ENCODE measurements around the gene SCYGR2. TPM values are rescaled to one million over a fixed set of nuclear protein-coding genes. Genes with fewer than 3 reads are reported as not detected.

The SCYGR2 gene
- polyA plus RNA-seq, 4 donors: not detected

DNA sequence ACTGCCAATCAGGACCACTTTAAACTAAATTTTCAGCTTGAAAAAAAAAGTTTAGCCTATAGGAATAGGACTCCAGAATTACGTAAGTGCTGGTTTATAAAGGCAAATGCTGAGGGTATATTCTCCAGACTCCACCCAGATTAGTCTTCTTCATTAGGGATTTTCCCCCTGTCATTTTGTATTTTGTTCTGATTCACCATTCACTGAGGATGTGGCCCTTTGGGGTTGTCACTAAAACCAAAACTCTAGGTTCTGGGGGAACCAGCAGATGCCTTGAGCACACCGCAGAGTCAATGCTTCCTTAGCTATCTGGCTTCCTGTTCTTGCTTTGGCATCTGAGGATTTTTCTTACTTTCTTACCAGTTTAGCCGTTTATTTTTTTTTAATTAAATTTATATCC is 29.1 kb downstream of the SCYGR2 start:
- Histone ChIP-seq H3K36me3 (ENCODE audit: control insufficient read depth in 3 of 3, insufficient read depth in 2 of 3, low read depth in 1 of 3, low read length in 3 of 3) (no peaks in the 10 kb centered on the region), H3K27me3 (ENCODE audit: control insufficient read depth in 3 of 3, insufficient read depth in 3 of 3, low read length in 3 of 3) (no peaks in the 10 kb centered on the region), H3K4me1 (ENCODE audit: control insufficient read depth in 3 of 3, insufficient read depth in 2 of 3, low read depth in 1 of 3, low read length in 2 of 3) (peaks cover 0 to 4% (median 0%) of the 10 kb centered on the region in 3 donors), H3K4me3 (ENCODE audit: low read depth in 1 of 3, low read length in 3 of 3) (no peak overlapping the region), H3K27ac (ENCODE audit: low read depth in 1 of 3, low read length in 2 of 3) (no peak overlapping the region), H3K9me3 (ENCODE audit: control insufficient read depth in 2 of 2, insufficient read depth in 1 of 2, low read depth in 1 of 2, low read length in 1 of 2) (peaks cover 0 to 2% of the 10 kb centered on the region in 2 donors)
- no peak for DNase-seq
- 64 to 83% (median 71%) methylated on average over 3 of the region's 3 CpGs for WGBS, 3 donors
- FAIRE-seq: no peak

DNA sequence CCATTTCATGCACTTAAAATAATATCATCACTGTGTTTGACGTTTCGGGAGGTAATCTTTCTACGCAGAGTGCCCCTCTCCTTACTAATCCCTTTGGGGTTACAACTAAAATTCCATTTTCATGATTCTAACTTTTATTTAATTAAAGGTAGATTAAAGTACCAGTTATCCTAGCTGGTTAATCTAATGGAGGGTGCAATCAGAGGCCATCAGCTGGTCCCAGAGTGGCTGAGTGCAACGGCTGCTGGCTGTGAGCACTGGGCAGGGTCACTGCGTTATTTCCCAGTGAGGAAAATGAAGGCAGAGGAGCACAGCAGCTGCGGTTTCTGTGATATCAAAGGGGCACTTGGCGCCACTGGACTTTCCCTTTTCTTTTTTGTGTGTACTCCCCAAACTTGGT is 30.7 kb downstream of the SCYGR2 start:
- Histone ChIP-seq H3K4me1 (ENCODE audit: control insufficient read depth in 3 of 3, insufficient read depth in 2 of 3, low read depth in 1 of 3, low read length in 2 of 3) (no peaks in the 10 kb centered on the region), H3K27ac (ENCODE audit: low read depth in 1 of 3, low read length in 2 of 3) (no peak overlapping the region), H3K36me3 (ENCODE audit: control insufficient read depth in 3 of 3, insufficient read depth in 2 of 3, low read depth in 1 of 3, low read length in 3 of 3) (no peaks in the 10 kb centered on the region), H3K4me3 (ENCODE audit: low read depth in 1 of 3, low read length in 3 of 3) (no peak overlapping the region), H3K9me3 (ENCODE audit: control insufficient read depth in 2 of 2, insufficient read depth in 1 of 2, low read depth in 1 of 2, low read length in 1 of 2) (no peaks in the 10 kb centered on the region), H3K27me3 (ENCODE audit: control insufficient read depth in 3 of 3, insufficient read depth in 3 of 3, low read length in 3 of 3) (no peaks in the 10 kb centered on the region)
- FAIRE-seq: no peak
- DNase-seq: no peak
- WGBS, 3 donors: 57 to 73% (median 71%) methylated on average over 7 of the region's 7 CpGs

DNA sequence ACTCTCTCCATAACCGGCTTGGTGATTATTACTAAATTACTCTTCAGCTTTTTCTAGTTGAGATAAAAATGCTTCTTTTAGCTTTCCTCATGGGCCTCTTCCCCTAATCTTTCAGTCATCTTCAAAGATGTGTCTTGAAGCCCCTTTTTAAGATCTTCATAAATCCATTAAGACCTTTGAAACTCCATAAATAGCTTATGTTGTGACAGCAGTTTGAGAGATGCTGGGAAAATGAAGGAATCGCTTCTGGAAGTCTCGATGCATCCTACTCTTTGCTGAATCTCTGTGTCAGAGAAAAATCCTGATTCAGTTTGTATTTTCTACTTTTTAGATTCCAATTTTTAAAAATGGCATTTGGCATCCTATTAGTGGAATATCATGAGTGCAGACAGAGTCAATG is 31.6 kb downstream of the SCYGR2 start:
- H3K27me3 ChIP-seq (ENCODE audit: control insufficient read depth in 3 of 3, insufficient read depth in 3 of 3, low read length in 3 of 3): no peaks in the 10 kb centered on the region
- no peak overlapping the region for H3K4me3 ChIP-seq (ENCODE audit: low read depth in 1 of 3, low read length in 3 of 3)
- FAIRE-seq: no peak
- H3K9me3 ChIP-seq (ENCODE audit: control insufficient read depth in 2 of 2, insufficient read depth in 1 of 2, low read depth in 1 of 2, low read length in 1 of 2): no peaks in the 10 kb centered on the region
- no peaks in the 10 kb centered on the region for H3K36me3 ChIP-seq (ENCODE audit: control insufficient read depth in 3 of 3, insufficient read depth in 2 of 3, low read depth in 1 of 3, low read length in 3 of 3)
- no peaks in the 10 kb centered on the region for H3K4me1 ChIP-seq (ENCODE audit: control insufficient read depth in 3 of 3, insufficient read depth in 2 of 3, low read depth in 1 of 3, low read length in 2 of 3)
- no peak for DNase-seq
- WGBS, 3 donors: 86% methylated on average over 3 of the region's 3 CpGs
- no peak overlapping the region for H3K27ac ChIP-seq (ENCODE audit: low read depth in 1 of 3, low read length in 2 of 3)

DNA sequence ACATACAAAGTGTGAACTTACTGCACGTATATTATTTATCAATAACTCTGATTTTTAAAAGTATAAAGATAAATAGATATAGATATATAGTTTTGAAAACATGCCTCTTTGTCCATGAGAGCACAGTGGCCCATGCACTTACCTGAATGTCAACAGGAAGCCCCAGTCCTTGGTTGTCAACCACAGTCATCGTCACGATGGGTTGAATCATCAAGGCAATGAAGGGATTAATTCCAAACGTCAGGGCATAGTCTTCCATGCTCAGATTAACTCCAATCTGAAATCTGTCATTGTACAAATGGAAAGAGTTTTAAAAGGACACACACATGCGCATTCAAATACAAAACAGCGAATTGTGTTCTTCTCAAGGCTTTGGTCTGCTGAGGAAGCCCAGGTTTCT is 34.1 kb downstream of the SCYGR2 start:
- Histone ChIP-seq H3K27ac (ENCODE audit: low read depth in 1 of 3, low read length in 2 of 3) (no peak overlapping the region), H3K36me3 (ENCODE audit: control insufficient read depth in 3 of 3, insufficient read depth in 2 of 3, low read depth in 1 of 3, low read length in 3 of 3) (no peaks in the 10 kb centered on the region), H3K4me1 (ENCODE audit: control insufficient read depth in 3 of 3, insufficient read depth in 2 of 3, low read depth in 1 of 3, low read length in 2 of 3) (no peaks in the 10 kb centered on the region), H3K27me3 (ENCODE audit: control insufficient read depth in 3 of 3, insufficient read depth in 3 of 3, low read length in 3 of 3) (no peaks in the 10 kb centered on the region), H3K9me3 (ENCODE audit: control insufficient read depth in 2 of 2, insufficient read depth in 1 of 2, low read depth in 1 of 2, low read length in 1 of 2) (no peaks in the 10 kb centered on the region), H3K4me3 (ENCODE audit: low read depth in 1 of 3, low read length in 3 of 3) (no peak overlapping the region)
- FAIRE-seq: no peak
- DNase-seq: no peak
- 74 to 82% (median 80%) methylated on average over 6 of the region's 6 CpGs for WGBS, 3 donors

DNA sequence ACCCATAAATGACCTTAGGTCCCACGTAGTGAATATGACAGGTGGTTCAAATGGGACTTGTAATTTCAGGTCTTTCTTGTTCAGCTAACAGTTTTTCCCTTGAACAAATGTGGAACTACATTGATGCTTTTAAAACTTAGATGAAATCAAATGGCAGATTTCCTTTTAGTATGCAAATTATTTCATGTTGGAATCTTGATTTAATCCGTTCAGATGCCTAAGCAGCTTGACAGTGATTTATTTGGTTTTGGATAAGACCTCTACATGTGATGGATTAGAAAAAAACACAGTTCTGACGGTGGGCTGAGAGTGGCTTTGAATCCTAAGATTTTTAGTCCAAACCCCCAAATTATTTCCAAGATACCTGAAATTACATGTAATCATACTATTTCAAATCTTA is 35.5 kb downstream of the SCYGR2 start:
- H3K4me3 ChIP-seq (ENCODE audit: low read depth in 1 of 3, low read length in 3 of 3): no peak overlapping the region
- no peak overlapping the region for H3K27ac ChIP-seq (ENCODE audit: low read depth in 1 of 3, low read length in 2 of 3)
- no peaks in the 10 kb centered on the region for H3K36me3 ChIP-seq (ENCODE audit: control insufficient read depth in 3 of 3, insufficient read depth in 2 of 3, low read depth in 1 of 3, low read length in 3 of 3)
- no peaks in the 10 kb centered on the region for H3K4me1 ChIP-seq (ENCODE audit: control insufficient read depth in 3 of 3, insufficient read depth in 2 of 3, low read depth in 1 of 3, low read length in 2 of 3)
- no peaks in the 10 kb centered on the region for H3K9me3 ChIP-seq (ENCODE audit: control insufficient read depth in 2 of 2, insufficient read depth in 1 of 2, low read depth in 1 of 2, low read length in 1 of 2)
- 64 to 74% (median 73%) methylated on average over 3 of the region's 3 CpGs for WGBS, 3 donors
- no peaks in the 10 kb centered on the region for H3K27me3 ChIP-seq (ENCODE audit: control insufficient read depth in 3 of 3, insufficient read depth in 3 of 3, low read length in 3 of 3)
- no peak for FAIRE-seq
- no peak for DNase-seq

DNA sequence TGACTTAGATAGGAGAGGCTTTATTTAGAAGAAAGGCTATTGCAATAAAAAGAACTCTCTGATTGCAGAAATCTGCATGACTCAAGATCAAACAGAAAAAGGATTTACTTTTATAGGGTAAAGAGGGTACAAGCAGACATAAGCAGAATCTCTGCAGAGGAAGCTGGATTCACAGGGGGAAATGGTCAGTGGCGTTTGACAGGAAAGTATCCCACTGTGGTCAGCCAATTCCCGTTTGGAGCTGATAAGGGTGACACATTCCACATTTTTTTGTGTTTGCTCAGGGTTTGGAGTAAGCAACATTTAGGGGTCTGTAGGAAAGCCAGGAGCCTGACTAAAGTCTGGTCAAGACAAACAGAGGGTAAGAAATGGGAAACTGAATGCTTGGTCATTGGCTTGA is 44.0 kb downstream of the SCYGR2 start:
- DNase-seq: no peak
- Histone ChIP-seq H3K36me3 (ENCODE audit: control insufficient read depth in 3 of 3, insufficient read depth in 2 of 3, low read depth in 1 of 3, low read length in 3 of 3) (no peaks in the 10 kb centered on the region), H3K4me3 (ENCODE audit: low read depth in 1 of 3, low read length in 3 of 3) (no peak overlapping the region), H3K27ac (ENCODE audit: low read depth in 1 of 3, low read length in 2 of 3) (no peak overlapping the region), H3K9me3 (ENCODE audit: control insufficient read depth in 2 of 2, insufficient read depth in 1 of 2, low read depth in 1 of 2, low read length in 1 of 2) (no peaks in the 10 kb centered on the region), H3K27me3 (ENCODE audit: control insufficient read depth in 3 of 3, insufficient read depth in 3 of 3, low read length in 3 of 3) (no peaks in the 10 kb centered on the region), H3K4me1 (ENCODE audit: control insufficient read depth in 3 of 3, insufficient read depth in 2 of 3, low read depth in 1 of 3, low read length in 2 of 3) (peaks cover 0 to 3% (median 0%) of the 10 kb centered on the region in 3 donors)
- WGBS, 3 donors: 35 to 60% (median 45%) methylated on average over 2 of the region's 2 CpGs
- FAIRE-seq: no peak

DNA sequence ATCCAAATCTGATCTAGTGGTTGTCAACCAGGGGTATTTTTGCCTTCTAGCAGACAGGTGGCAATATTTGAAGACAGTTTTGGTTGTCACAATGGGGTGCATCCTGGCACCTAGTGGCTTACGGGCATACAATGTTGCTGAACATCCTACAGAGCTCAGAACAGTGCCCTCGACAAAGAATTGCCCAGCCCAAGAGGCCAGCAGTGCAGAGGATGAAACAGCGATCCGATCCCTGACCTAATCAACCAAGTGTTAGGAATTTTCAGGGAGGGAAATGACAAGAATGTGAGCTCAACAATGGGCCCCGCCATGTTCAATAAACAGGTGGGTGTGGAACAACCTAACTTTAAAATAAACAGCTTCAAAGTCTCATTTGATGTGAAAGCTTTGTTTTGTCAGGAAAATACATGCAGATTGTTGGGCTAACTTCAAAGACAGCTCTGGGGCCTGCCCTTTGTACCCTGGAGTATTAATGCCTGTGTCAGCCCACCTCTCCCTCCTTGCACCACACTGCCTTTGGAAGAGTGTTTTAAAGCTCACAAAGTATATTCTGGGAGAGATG is 45.4 kb downstream of the SCYGR2 start:
- Histone ChIP-seq H3K4me3 (ENCODE audit: low read depth in 1 of 3, low read length in 3 of 3) (no peak overlapping the region), H3K27me3 (ENCODE audit: control insufficient read depth in 3 of 3, insufficient read depth in 3 of 3, low read length in 3 of 3) (no peaks in the 10 kb centered on the region), H3K36me3 (ENCODE audit: control insufficient read depth in 3 of 3, insufficient read depth in 2 of 3, low read depth in 1 of 3, low read length in 3 of 3) (no peaks in the 10 kb centered on the region), H3K4me1 (ENCODE audit: control insufficient read depth in 3 of 3, insufficient read depth in 2 of 3, low read depth in 1 of 3, low read length in 2 of 3) (peaks cover 0 to 3% (median 0%) of the 10 kb centered on the region in 3 donors), H3K9me3 (ENCODE audit: control insufficient read depth in 2 of 2, insufficient read depth in 1 of 2, low read depth in 1 of 2, low read length in 1 of 2) (no peaks in the 10 kb centered on the region), H3K27ac (ENCODE audit: low read depth in 1 of 3, low read length in 2 of 3) (no peak overlapping the region)
- 59 to 82% (median 67%) methylated on average over 5 of the region's 5 CpGs for WGBS, 3 donors
- FAIRE-seq (no peak), DNase-seq (peak in 1 of 2 donors; percentile 46)

Other genes with a start within 250 kb of the SCYGR2 start
- gene TM4SF20, start 219.6 kb upstream of the SCYGR2 start, polyA plus RNA-seq: 100 to 1,000 TPM; 175 to 336 (median 206) TPM
- not detected for gene SCYGR1, start 210.9 kb upstream of the SCYGR2 start, polyA plus RNA-seq
- gene AGFG1, start 126.7 kb upstream of the SCYGR2 start, polyA plus RNA-seq: 100 to 1,000 TPM in 1 of 4 donors, 10 to 100 TPM in 3; 45.3 to 116 (median 58.9) TPM
- gene SCYGR3, start 15.9 kb downstream of the SCYGR2 start, polyA plus RNA-seq: not detected
- gene SCYGR4, start 18.6 kb downstream of the SCYGR2 start, polyA plus RNA-seq: not detected
- not detected for gene SCYGR5, start 67.9 kb downstream of the SCYGR2 start, polyA plus RNA-seq
- 10 to 100 TPM in 1 of 4 donors, 1 to 10 TPM in 3; 4.0 to 81.5 (median 7.7) TPM for gene SLC19A3, start 119.1 kb downstream of the SCYGR2 start, polyA plus RNA-seq
- not detected for gene SCYGR6, start 125.9 kb downstream of the SCYGR2 start, polyA plus RNA-seq
- gene SCYGR7, start 129.4 kb downstream of the SCYGR2 start, polyA plus RNA-seq: not detected
- not detected for gene SCYGR8, start 147.0 kb downstream of the SCYGR2 start, polyA plus RNA-seq
- 10 to 100 TPM in 2 of 4 donors, 1 to 10 TPM in 2; 9.6 to 15.9 (median 11.3) TPM for gene CCL20, start 214.9 kb downstream of the SCYGR2 start, polyA plus RNA-seq

All from small intestine (tissue), 7 donors.